ENCODE results near the gene TEX29.

TEX29 gene

DNA sequence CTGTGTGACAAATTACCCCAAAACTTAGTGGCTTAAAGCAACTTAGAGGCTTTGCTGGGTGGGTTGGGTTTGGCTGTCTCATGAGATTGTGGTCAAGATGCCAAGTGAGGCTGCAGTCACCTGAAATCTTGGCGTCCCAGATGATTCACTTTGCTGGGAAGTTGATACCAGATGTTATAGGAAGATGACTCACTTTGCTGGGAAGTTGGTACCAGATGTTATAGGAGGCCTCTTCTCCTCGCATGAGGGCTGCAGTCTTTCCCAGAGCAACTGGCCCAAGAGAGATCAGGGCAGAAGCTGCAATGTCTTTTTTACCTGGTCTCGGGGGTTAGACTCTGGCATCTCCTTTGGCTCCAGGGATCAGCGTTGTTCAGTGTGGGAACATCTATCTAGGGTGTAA, 16.8 kb downstream of the TEX29 start:
- H3K36me3 ChIP-seq (ENCODE audit: control insufficient read depth in 2 of 2, insufficient read depth in 1 of 2, low read length in 2 of 2), result no peaks in the 10 kb centered on the region
- no peak overlapping the region for H3K4me3 ChIP-seq (ENCODE audit: low read depth, low read length)
- ChIA-PET POLR2A (no interaction called here), CTCF (interaction anchor here (0.7 kb wide), 1 partner anchor 272 kb away, joined by 3 read pairs; no protein-coding TSS in a partner anchor)
- no peaks in the 10 kb centered on the region for H3K9me3 ChIP-seq (ENCODE audit: control insufficient read depth, insufficient read depth, low read depth, low read length)
- H3K4me1 ChIP-seq (ENCODE audit: control insufficient read depth, insufficient read depth, low read length), result no peaks in the 10 kb centered on the region
- TF ChIP-seq ZNF571 (tag by site-specific recombination; IDR thresholded peaks at IDR 0.05) (no peak), ZNF654 (tag by site-specific recombination; IDR thresholded peaks at IDR 0.05; ENCODE audit: low read depth) (no peak), ZNF404 (tag by site-specific recombination; IDR thresholded peaks at IDR 0.05) (no peak), ZNF701 (tag by site-specific recombination; IDR thresholded peaks at IDR 0.05) (no peak), ZFHX2 (tag by site-specific recombination; conservative IDR thresholded peaks at IDR 0.05) (no peak), ZNF585B (tag by site-specific recombination; IDR thresholded peaks at IDR 0.05) (no peak)
- no peak overlapping the region for H3K27ac ChIP-seq (ENCODE audit: extremely low read depth, low read depth, low read length)

DNA sequence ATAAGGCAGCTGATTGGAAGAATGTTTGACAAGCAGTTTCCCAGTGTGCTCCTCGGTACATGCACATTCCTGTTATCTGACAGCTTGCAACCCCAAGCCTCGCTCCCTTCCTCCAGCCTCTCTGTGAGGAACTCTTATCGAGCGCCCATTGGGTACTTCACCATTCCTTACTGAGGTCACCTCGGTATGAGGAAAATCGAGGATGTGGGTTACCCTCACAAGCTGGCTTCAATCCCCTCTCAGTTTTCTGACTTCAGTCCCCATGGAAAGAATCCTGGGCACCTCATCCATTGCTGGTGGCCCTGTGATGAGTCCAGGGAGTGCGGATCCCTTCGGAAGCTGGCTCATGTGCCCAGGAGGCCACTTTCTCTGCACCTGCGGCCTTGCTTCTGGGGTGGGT, 17.3 kb downstream of the TEX29 start:
- no peaks in the 10 kb centered on the region for H3K9me3 ChIP-seq (ENCODE audit: control insufficient read depth, insufficient read depth, low read depth, low read length)
- TF ChIP-seq, protein P1, sequence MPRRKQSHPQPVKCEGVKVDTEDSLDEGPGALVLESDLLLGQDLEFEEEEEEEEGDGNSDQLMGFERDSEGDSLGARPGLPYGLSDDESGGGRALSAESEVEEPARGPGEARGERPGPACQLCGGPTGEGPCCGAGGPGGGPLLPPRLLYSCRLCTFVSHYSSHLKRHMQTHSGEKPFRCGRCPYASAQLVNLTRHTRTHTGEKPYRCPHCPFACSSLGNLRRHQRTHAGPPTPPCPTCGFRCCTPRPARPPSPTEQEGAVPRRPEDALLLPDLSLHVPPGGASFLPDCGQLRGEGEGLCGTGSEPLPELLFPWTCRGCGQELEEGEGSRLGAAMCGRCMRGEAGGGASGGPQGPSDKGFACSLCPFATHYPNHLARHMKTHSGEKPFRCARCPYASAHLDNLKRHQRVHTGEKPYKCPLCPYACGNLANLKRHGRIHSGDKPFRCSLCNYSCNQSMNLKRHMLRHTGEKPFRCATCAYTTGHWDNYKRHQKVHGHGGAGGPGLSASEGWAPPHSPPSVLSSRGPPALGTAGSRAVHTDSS (tag by site-specific recombination; IDR thresholded peaks at IDR 0.05), result no peak
- no peak for TF ChIP-seq ZNF76 (tag by site-specific recombination; IDR thresholded peaks at IDR 0.05; ENCODE audit: borderline replicate concordance, low read depth)
- TF ChIP-seq ZNF530 (tag by site-specific recombination; IDR thresholded peaks at IDR 0.05; ENCODE audit: low read depth), result no peak
- no peak for TF ChIP-seq ZNF658 (tag by site-specific recombination; IDR thresholded peaks at IDR 0.05)
- TF ChIP-seq ZNF560 (tag by site-specific recombination; IDR thresholded peaks at IDR 0.05; ENCODE audit: borderline replicate concordance), result no peak
- no peak for TF ChIP-seq ZNF239 (tag by site-specific recombination; IDR thresholded peaks at IDR 0.05)
- TF ChIP-seq, protein P2, sequence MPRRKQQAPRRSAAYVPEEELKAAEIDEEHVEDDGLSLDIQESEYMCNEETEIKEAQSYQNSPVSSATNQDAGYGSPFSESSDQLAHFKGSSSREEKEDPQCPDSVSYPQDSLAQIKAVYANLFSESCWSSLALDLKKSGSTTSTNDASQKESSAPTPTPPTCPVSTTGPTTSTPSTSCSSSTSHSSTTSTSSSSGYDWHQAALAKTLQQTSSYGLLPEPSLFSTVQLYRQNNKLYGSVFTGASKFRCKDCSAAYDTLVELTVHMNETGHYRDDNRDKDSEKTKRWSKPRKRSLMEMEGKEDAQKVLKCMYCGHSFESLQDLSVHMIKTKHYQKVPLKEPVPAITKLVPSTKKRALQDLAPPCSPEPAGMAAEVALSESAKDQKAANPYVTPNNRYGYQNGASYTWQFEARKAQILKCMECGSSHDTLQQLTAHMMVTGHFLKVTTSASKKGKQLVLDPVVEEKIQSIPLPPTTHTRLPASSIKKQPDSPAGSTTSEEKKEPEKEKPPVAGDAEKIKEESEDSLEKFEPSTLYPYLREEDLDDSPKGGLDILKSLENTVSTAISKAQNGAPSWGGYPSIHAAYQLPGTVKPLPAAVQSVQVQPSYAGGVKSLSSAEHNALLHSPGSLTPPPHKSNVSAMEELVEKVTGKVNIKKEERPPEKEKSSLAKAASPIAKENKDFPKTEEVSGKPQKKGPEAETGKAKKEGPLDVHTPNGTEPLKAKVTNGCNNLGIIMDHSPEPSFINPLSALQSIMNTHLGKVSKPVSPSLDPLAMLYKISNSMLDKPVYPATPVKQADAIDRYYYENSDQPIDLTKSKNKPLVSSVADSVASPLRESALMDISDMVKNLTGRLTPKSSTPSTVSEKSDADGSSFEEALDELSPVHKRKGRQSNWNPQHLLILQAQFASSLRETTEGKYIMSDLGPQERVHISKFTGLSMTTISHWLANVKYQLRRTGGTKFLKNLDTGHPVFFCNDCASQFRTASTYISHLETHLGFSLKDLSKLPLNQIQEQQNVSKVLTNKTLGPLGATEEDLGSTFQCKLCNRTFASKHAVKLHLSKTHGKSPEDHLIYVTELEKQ (tag by site-specific recombination; IDR thresholded peaks at IDR 0.05; ENCODE audit: borderline replicate concordance), result no peak
- TF ChIP-seq MZF1 (tag by site-specific recombination; IDR thresholded peaks at IDR 0.05; ENCODE audit: borderline replicate concordance), result no peak
- TF ChIP-seq ZNF624 (tag by site-specific recombination; IDR thresholded peaks at IDR 0.05), result no peak
- H3K36me3 ChIP-seq (ENCODE audit: control insufficient read depth in 2 of 2, insufficient read depth in 1 of 2, low read length in 2 of 2), result no peaks in the 10 kb centered on the region
- no peak overlapping the region for H3K27ac ChIP-seq (ENCODE audit: extremely low read depth, low read depth, low read length)
- H3K4me1 ChIP-seq (ENCODE audit: control insufficient read depth, insufficient read depth, low read length), result no peaks in the 10 kb centered on the region
- POLR2A ChIA-PET, result no interaction called here
- CTCF ChIA-PET, result no interaction called here
- H3K4me3 ChIP-seq (ENCODE audit: low read depth, low read length), result no peak overlapping the region

DNA sequence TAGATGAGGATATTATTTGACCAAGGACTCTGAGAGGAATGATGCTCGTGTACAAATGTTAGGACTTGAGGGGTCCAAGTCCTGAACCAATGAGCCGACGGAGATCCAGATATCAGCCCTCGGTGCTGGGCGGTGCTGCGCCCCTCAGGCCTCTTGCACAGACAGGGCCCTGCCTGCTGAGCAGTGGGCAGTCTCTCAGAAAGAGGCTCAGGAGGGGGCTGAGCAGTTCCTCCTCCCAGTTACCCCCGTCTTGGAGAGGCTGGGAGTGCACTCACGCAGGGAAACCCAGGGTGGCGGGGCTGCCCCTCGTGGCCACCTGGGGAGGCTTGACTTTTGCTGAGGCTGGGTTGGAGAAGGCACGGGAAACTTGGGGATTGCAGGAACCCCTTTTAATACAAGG, 18.4 kb downstream of the TEX29 start:
- POLR2A ChIA-PET, result no interaction called here
- no peak overlapping the region for H3K27ac ChIP-seq (ENCODE audit: extremely low read depth, low read depth, low read length)
- no peak overlapping the region for H3K4me3 ChIP-seq (ENCODE audit: low read depth, low read length)
- CTCF ChIA-PET, result no interaction called here
- no peaks in the 10 kb centered on the region for H3K4me1 ChIP-seq (ENCODE audit: control insufficient read depth, insufficient read depth, low read length)
- H3K36me3 ChIP-seq (ENCODE audit: control insufficient read depth in 2 of 2, insufficient read depth in 1 of 2, low read length in 2 of 2), result no peaks in the 10 kb centered on the region
- no peaks in the 10 kb centered on the region for H3K9me3 ChIP-seq (ENCODE audit: control insufficient read depth, insufficient read depth, low read depth, low read length)
- TF ChIP-seq ZNF571 (tag by site-specific recombination; IDR thresholded peaks at IDR 0.05) (no peak), ZNF48 (tag by site-specific recombination; IDR thresholded peaks at IDR 0.05) (no peak), TCF7L2 (IDR thresholded peaks at IDR 0.05; ENCODE audit: borderline replicate concordance, low read depth, low read length) (no peak), ZNF155 (tag by site-specific recombination; IDR thresholded peaks at IDR 0.05) (no peak)
